Measurements from ENCODE around the gene TNC.
"Not testable (repeated sequence)": the region's sequence is repeated elsewhere in the genome, so short reads cannot be mapped to it uniquely, and the experiment has no call there.

Gene TNC

DNA sequence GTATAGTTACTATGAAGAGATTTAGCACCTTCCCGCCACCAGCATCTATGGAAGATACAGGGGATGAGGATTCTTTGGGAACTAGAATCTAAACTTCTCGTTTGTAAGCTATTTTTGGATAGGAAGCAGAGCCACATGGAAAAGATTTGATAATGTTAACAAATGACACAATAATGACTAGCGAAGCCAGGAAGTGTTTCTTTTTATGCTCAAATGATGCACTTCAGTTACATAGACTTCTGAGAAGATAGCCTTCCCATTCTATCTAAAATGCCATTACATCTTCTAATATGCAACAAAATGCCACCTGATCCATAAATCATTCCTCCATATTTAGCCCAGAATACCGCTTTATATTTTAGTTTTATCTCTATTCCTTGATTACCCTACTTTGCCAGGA is 17.0 kb upstream of the TNC start:
- TF ChIP-seq CTCF (conservative IDR thresholded peaks at IDR 0.05): no peak
- H3K27ac ChIP-seq: no peak overlapping the region

DNA sequence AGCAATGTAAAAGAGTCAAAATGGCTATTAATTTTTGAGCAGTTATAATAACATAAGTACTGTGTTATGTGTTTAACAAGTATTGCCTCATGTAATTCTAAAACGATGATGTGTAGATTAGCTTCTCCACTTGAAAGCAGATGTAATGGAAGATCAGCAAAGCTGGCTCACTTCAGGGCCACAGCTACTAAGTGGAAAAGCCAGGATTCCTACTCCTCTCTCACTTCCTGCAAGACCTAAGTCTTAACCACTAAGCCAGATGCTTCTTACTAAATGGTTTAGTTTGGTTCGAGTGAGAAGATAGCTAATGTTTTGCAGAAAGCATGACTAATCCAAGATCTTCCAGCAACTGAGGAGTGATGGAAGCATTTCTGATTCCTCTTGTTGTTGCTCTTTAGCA is 15.7 kb upstream of the TNC start:
- no peak overlapping the region for H3K27ac ChIP-seq
- no peak for TF ChIP-seq CTCF (conservative IDR thresholded peaks at IDR 0.05)

GRCh38 chr9:115132648-115133047 is 14.7 kb upstream of the TNC start:
- H3K27ac ChIP-seq: no peak overlapping the region

DNA sequence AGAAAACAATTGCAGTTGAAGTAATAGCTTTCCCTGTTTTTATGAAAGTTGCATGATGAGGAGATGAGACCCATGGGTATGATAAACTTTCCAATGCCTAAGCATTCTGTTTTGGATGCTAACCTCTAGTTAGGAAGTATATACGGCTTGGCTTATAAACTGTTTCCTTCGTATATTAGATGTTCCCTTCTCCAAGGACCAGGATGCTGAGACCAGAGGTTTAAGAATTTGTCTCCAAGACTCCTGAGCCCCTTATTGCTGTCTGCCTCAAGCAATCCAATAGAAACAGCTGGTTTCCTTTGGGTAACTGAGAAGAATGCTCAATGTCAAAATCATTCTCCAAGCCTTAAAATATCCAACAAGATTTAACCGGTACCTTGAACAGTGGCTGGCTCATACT is 12.2 kb upstream of the TNC start:
- H3K27ac ChIP-seq: no peak overlapping the region
- TF ChIP-seq CTCF (conservative IDR thresholded peaks at IDR 0.05): no peak

More at GRCh38 chr9:115132648-115133047, 14.7 kb upstream of the TNC start:
- TF ChIP-seq CTCF (conservative IDR thresholded peaks at IDR 0.05): no peak

DNA sequence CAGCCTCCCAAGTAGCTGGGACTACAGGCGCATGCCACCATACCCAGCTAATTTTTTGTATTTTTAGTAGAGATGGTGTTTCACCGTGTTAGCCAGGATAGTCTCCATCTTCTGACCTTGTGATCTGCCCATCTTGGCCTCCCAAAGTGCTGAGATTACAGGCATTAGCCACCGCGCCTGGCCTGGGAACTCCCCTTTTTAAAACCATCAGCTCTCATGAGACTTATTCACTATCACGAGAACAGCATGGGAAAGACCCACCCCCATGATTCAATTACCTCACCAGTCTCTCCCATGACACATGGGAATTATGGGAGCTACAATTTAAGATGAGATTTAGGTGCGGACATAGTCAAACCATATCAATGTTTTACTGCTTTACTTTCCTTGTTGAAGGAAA is 10.8 kb upstream of the TNC start:
- H3K27ac ChIP-seq: not testable (repeated sequence)

GRCh38 chr9:115127191-115127817 is 9.3 kb upstream of the TNC start:
- TF ChIP-seq CTCF (conservative IDR thresholded peaks at IDR 0.05): no peak
- H3K27ac ChIP-seq: no peak overlapping the region

DNA sequence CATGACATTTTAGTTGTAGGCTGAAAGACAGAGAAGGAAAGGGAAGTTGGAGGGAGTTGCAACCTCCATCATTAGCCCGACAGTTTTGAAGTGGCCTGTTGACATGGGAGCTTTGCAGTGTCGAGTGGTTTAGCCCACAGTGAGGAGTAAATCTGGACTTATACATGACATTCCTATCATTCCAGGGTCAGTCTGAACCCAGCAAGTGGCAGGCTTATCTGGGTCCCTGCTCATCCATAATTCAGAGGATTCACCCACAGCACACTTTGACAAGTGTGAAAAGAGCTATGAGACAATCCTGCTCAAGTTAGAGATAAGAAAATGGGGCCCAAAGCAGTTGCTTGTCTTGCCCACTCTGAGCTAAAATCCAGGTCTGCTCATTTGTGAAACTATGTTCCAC is 8.4 kb upstream of the TNC start:
- no peak overlapping the region for H3K27ac ChIP-seq
- no peak for TF ChIP-seq CTCF (conservative IDR thresholded peaks at IDR 0.05)

DNA sequence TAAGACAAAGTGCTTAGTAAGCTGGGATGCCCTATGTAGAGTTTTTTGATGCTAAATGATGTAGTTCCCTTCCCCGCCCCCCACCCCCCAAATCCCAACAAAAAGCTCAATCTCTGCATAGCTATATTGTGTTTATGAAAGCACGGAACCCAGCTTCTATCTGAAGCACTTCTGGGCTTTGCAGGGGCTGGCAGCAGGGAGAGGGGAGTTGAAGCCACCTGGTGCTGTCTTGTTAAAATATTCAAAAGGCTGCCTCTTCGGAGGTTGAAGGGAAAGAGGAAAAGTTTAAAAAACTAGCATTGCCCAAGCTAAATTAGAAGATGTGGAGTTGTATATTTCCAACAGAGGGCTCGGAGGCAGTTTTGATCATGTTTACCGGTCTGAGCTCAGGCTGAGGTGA is 5.0 kb upstream of the TNC start:
- TF ChIP-seq CTCF (conservative IDR thresholded peaks at IDR 0.05): no peak
- no peak overlapping the region for H3K27ac ChIP-seq
